ENCODE measurements around the gene RACGAP1.

RACGAP1 gene

GRCh38 chr12:50057000-50057841 is 31.9 kb upstream of the RACGAP1 start, which contains the start of gene ASIC1:
Gene ASIC1 (plus strand): TSS chr12:50057596. CDS start chr12:50058767, 1,171 bp downstream.
- peak in 1 of 3 donors; percentile 33 for DNase-seq (ENCODE audit: low read depth in 3 of 3, low spot score in 1 of 3)

- no peak for DNase-seq (ENCODE audit: low read depth in 3 of 3, low spot score in 1 of 3)
Measured at GRCh38 chr12:50056639-50056976, 31.3 kb upstream of the RACGAP1 start.

DNA sequence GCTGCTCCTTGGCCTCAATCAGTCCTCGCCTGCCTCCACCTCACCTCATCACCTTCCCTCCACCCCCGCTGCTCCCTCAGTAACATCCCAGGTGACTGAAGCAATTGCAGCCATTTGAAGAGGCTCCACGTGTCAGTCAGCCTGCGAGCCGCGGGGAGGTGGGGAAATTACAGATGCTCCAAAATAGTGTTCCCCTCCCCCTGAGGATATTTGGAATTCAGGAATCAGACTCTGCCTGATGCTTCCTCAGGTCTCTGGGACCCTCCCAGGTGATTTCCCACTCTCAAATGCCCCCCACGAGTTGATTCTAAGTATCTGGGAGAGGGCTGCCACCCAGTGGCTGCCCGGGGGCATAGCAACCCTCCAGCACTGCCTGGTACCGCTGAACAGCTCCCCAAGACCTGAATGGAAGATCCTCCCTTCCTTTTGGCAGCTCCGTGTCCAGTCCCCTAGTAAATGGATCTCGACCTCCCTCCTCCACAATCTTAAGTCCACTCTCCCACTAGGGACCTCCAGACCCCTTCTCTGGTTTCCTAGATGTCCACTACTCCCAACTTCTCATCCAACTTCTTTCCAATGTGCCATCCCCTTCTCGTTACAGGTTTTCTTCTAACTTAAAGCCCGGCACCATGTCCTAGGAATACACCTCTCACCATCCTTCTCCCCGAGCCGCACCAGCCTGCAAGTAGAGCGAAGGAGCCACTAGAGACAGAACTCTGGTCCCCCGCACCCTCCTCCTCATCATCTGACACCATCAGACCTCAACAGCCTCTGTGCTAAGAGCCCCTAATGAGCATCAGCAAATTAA is 30.7 kb upstream of the RACGAP1 start:
- DNase-seq (ENCODE audit: low read depth in 3 of 3, low spot score in 1 of 3) = peak in 2 of 3 donors; percentile 24 to 52

DNA sequence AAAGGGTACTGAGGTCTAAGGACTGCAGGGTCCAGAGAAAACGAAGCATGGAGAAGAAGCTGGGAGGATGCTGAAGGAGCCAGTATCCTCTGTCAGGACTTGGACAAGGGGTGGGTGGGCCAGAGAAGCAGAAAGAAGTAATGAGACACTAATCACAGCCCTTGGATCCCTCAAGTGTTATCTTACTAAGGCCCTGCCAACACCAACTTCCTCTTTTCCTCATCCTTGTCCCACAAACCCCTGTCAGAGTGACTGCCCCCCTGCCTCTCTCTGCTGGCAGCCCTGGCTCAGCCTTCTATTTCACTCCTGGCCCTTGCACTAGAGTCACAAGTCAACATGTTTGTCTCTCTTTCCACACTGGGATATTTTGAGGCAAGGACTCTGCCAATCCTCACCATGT is 28.3 kb upstream of the RACGAP1 start:
- no peak for DNase-seq (ENCODE audit: low read depth in 3 of 3, low spot score in 1 of 3)

DNA sequence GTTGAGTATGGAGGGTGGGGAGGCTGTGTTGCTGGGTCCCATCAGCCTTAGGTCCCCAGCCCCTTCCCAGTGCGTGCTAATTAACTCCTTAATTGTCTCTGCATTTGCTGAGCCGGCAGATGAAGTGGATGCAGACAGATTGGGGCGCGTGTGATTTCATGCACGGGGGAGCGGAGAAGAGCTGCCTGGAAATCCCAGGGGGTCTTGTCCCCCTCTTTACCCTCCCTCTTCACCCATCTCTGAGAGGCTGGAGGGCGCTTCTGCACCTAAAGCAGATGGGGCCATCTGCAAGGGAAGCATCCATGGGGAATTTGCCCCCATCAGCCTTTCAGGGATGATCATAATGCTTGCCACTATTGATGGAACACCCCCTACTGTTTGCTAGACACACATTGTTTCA is 27.7 kb upstream of the RACGAP1 start:
- no peak for DNase-seq (ENCODE audit: low read depth in 3 of 3, low spot score in 1 of 3)

- no peak for DNase-seq (ENCODE audit: low read depth in 3 of 3, low spot score in 1 of 3)
Measured at GRCh38 chr12:50052544-50052943, 27.2 kb upstream of the RACGAP1 start.

GRCh38 chr12:50051101-50051806 is 26.0 kb upstream of the RACGAP1 start:
- no peak for DNase-seq (ENCODE audit: low read depth in 3 of 3, low spot score in 1 of 3)

DNA sequence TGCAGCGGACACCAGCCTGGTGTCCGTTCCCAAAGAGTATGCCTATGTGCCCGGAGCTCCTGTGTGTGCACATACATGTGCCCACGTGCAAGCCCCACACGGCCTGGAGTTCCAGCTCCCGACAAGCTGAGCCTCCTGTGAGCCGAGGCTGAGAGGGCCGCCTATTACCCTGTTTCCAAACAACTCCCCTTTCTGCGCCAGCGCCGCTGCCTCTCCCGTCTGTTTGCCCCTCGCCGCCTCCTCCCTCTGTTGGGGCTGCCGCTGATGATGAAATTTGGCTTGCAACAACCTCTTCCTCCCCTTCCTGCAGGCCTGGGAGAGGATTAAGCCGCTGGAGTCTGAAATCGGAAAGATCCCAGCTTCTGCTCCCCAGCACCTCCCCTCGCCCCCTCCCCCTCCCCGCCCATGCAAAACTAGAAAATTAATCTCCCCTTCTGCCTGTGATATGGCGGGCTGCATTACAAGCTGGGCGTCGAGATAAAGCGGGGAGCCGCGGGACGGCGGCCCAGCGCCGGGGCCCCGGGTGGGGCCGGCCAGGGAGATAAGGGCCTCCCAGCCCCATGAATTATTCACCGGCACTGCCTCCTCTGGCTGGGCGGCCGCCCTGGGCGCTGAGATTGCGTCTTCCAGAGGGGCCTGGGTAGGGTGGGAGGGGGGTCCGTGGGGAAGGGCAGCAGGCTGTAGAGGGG is 25.3 kb upstream of the RACGAP1 start:
- no peak for DNase-seq (ENCODE audit: low read depth in 3 of 3, low spot score in 1 of 3)

- no peak for DNase-seq (ENCODE audit: low read depth in 3 of 3, low spot score in 1 of 3)
Measured at GRCh38 chr12:50050119-50050385, 24.8 kb upstream of the RACGAP1 start.

GRCh38 chr12:50049254-50050118 is 24.2 kb upstream of the RACGAP1 start:
- no peak for DNase-seq (ENCODE audit: low read depth in 3 of 3, low spot score in 1 of 3)

DNA sequence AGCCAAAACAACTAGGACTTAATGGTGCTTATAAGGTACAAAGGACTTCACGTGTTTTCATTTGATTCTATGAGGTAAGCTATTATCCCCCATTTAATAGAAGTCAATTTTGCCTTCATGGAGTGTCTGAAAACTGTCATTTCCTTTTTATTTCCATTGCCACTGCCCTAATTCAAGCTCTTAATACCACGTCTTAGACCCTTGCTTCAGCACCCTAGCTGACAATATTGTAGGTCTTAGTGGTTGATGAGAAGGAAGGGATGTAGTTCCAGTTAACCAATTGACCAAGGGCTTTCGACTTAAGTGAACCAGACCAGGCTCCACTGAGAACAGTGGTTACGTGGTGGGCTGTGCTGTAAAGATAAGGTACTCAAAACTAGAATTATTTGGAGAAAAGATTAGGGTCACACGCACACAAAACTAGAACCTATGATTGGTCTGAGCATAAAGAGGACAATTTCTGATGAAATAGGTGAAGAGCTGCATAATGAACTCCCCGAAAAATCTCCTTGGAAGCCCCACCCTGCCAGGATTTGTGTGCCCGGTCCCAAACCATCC is 22.5 kb upstream of the RACGAP1 start:
- DNase-seq (ENCODE audit: low read depth in 3 of 3, low spot score in 1 of 3) = no peak

GRCh38 chr12:50043854-50044253 is 18.6 kb upstream of the RACGAP1 start:
- no peak for DNase-seq (ENCODE audit: low read depth in 3 of 3, low spot score in 1 of 3)

DNA sequence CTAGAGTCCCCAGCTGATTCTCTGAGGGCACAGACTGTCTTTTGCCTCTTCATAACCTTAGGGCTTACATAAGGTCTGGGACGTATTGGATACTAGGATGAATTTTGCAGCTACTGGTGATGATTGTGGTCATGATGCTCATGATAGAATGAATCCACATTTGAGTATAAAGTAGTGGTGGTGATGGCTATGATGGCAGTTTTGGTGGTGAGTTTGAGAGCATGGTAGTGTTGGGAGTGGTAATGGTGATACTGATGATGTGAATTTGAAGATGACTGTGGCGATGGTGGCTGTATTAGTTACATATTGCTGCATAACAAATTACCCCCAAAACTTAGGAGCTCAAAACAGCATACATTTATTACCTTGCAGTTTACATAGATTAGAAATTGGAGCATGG is 18.0 kb upstream of the RACGAP1 start:
- no peak for DNase-seq (ENCODE audit: low read depth in 3 of 3, low spot score in 1 of 3)

- DNase-seq (ENCODE audit: low read depth in 3 of 3, low spot score in 1 of 3) = no peak
Measured at GRCh38 chr12:50042693-50043092, 17.4 kb upstream of the RACGAP1 start.

DNA sequence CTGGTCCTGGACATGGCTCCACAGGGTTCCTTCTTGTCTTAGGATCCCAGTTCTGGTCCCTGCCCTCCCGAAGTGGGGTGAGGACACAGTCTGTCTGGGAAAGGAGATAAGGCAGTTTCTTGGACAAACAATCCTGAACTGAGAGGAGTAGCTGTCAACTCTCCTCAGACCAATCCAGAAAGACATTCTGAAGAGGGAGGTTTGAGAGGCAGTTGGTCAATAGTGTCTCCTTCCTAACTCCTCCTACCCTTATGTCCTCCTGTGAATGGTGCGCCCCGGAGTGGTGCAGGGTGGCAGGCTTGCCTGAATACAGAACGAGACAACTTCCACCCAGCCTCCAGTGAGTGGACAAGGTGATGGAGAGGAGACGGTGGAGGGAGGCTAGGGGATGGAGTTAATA is 16.7 kb upstream of the RACGAP1 start:
- no peak for DNase-seq (ENCODE audit: low read depth in 3 of 3, low spot score in 1 of 3)

GRCh38 chr12:50041062-50041860 is 16.0 kb upstream of the RACGAP1 start:
- no peak for DNase-seq (ENCODE audit: low read depth in 3 of 3, low spot score in 1 of 3)

- DNase-seq (ENCODE audit: low read depth in 3 of 3, low spot score in 1 of 3) = no peak
Measured at GRCh38 chr12:50040657-50041056, 15.4 kb upstream of the RACGAP1 start.

DNA sequence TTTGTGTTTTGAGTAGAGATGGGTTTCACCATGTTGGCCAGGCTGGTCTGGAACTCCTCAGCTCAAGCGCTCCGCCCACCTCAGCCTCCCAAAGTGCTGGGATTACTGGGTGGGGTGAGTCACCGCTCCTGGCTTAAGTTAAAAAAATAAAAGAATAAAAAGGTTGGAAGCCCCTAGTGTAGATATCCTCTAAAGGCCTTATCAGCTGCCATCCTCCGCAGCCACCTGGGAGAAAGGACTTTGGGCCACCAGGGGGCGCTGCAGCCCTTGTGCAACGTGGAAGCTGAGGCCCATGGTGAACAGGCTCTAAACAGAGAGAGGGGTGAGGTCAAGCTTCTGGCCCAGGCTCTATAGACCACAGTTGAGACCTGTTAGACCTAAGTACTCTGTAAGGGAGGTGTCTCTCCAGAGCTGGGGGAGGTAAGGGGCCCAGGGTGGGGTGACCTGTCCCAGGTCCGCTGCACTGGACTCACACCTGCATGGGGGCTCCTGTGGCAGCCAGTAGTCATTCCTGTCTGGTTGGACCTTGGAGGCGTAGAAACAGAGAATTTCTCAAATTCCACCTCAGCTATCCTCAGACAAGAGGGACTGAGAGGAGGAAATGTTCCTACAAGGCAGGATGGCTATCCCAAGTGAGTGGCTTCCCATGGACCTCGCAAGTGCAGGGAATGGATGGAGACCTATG is 14.0 kb upstream of the RACGAP1 start:
- peak; percentile 38 to 92 (median 60) for DNase-seq (ENCODE audit: low read depth in 3 of 3, low spot score in 1 of 3)

DNA sequence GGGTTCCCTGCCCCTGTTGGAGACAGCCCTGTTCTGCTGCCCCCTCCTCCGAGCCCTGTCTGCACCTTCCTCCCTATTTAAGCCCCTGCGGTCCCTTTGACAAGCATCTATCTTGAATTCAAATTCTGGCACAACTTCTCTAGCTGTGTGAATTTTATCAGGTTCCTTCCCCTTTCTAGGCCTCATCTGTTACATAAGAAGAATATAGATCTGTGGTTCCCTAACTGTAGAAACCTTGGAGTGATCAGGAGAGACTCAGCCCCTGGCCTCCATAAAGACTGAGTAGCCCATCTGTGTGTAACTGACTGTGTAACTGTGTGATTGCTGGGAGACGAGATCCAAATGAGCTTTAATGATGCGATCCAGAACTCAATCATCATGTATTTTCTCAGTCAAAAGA is 13.0 kb upstream of the RACGAP1 start:
- DNase-seq (ENCODE audit: low read depth in 3 of 3, low spot score in 1 of 3) = no peak

Data from stimulated activated CD4-positive, alpha-beta T cell treated with anti-CD3 and anti-CD28 coated beads, TNF-alpha, amount 100 ng/mL, for 1 hour (primary cell).